HG03571 (cell line): Measurements from ENCODE around the gene TDRKH.
"Not testable (repeated sequence)": the region's sequence is repeated elsewhere in the genome, so short reads cannot be mapped to it uniquely, and the experiment has no call there.

ENCODE experiments used
- ATAC-seq: cut with Tn5 transposase; IDR thresholded peaks from one replicate; pipeline ENCODE4 v1.9.1; 2021; ENCODE audit not compliant: unreplicated experiment

The TDRKH gene

DNA sequence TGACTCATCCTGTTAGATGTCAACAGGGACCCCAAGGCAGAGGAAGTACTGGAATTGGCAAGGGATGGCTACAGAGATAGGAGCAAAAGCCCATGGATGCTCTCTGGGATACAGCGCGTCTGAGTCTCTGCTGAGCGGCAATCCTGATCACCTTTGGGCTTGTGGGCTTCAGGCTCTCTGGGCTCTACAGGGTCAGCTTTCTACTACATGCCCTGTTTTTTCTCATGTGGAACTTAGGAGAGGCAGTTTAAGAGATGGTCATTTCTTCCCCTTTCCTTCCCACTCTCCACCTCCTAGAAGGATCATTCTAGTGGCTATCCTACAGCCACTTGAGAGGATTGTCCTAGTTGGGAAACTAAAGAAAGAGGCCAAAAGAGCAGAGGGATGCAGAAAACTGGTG is 13.6 kb upstream of the TDRKH start:
- no peak for ATAC-seq

DNA sequence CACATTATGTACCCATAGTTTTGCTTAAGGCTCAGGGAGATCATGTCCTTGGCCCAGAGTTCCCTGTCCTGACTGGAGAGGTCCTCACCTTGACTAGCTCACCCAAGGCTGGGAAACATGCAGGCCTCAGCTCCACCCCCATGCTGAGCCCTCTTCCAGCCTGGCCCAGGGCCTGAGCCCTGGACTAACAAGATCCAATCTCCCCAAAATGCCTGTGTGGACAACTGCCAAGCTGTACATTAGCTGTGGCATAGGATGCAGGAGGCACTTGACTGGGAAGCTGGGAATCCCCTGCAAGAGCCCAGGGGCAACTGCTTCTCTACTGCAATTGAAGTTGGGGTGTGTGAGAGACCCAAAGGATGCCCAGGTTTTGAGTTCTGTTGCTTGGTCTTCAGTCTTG is 12.9 kb upstream of the TDRKH start:
- ATAC-seq, result no peak

DNA sequence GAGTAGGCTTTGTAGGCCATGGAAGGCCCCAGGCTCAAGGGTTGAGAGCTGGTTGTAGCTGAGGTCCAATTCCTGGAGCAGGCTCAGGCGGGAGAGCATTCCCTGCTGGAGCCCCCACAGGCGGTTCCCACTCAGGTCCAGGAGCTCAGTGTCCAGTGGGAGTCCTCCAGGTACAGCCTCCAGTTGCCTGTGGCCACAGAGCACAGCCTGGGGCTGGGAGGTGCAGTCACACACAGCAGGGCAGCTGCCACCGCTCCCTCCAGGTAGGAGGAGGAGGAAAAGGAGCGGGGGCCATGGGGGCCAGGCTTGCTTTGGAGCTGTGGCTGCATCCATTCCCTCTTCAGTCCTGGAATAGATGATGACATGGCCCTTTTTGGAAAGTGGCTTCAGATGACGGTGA is 12.1 kb upstream of the TDRKH start:
- no peak for ATAC-seq

DNA sequence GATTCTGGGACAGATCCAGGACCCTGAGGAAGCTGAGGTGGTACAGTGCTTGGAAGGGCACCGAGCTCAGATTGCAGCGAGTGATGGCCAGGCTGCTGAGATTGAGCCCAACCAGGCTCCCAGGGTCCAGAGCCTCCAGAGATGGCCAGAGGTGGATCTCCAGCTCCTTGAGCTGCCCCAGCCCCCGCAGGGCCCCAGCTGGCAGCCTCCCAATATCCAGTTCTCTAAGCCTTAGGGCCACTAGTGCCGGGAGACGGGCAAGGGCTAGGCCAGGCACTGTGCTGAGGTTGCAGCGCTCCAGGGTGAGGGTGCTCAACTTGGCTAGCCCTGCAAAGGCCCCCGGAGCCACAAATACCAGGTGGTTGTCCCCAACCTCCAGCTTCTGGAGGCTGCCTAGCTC is 11.5 kb upstream of the TDRKH start:
- no peak for ATAC-seq

DNA sequence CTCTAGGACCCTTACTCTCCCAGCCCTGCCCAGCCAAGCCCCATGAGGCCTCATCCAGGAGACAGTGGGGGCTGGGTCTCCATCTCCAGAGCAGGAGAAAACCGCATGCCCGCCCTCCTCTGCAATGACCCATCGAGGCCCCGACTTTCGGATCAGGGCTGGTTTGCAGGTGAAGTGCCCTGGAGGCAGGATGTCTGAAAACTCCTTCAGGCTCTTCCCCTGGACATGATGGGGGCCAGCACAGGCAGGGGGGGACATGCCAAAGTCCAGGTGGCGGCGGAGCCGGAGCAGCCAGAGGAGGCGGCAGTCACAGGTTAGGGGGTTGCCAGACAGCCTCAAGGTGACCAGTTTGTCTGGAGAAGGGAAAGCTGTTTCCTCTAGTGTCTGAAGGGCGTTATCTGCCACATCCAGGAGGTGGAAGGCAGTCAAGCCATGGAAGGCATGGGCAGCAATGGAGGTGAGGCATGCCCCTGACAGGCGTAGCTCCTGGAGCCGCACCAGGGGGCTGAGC is 11.1 kb upstream of the TDRKH start:
- ATAC-seq, result no peak

DNA sequence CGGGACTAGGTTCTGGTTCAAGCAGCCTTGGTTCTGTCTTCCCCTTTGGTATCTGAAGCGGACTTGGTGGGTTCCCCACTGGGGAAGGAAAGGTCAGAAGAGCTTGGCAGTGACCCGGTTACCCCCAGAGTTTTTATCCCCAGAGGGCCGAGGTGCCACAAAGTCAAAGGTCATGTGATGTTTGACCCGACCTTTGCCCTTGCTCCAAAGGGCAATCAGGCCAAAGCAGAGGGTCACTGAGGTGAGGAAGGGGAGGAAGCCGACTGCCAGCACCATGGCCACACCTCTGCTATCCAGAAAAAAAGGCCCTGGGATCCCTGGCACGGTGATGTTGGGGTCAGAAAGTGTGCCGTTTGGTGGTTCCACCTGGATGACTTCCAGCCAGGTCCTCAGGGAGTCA is 10.5 kb upstream of the TDRKH start:
- ATAC-seq, result no peak

DNA sequence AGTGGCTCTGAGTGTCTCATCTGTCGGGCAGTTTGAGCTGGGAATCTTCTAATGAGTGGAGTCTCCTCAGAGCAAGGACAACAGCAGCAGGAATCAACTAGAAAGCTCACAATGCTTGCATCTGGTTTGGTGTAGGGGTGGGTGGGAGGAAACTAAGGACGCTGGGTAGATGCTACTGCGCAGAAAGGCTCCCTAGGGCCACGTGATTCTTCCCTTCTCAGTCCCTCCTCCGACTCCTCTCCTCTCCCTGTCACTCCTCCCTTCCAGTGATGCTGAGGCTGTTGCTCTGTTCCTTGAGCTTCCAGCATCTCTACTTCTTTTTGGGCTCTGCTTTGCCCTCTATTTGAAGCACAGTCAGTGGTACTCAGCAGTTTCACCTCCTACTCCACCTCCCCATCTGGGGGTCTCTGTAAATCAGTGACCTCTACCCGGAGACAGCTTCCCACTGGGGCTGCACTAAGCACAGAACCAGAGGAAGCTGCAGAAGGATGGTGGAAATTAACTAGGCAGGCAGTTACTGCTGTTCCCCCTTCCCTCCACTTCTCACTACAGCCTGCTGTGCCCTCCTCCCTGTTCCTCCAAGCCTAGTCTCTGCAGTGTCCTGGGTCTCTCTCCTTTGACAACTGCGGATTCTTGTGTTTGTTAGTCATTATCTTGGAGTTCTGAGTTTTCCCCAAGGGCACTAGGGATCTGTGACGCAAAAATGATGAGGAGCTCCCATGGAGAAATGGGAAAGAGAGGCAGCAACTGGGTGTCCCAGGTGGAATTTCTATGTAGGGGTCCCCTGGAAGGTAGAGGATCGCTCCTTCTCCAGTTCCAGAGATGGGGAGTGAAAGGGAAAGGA is 9.1 kb upstream of the TDRKH start:
- ATAC-seq, result no peak

DNA sequence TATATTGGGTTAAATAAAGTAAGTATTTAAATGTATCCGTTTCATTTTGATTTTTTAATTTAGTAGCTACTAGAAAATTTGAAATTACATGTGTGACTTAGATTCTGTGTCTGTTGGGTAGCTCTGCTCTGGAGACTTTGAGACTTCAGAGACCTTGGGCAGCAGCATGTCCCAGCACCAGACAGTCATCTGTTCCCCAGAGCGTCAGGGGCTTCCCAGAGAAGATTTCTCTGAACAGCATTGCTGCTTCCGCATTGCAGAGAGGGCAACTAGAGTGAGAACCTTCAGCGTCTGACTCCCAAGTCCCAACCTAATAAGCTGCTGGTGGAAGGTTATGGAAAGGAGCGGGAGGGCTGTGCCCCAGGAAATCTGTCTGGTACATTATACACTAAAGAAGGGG is 8.3 kb upstream of the TDRKH start:
- no peak for ATAC-seq

DNA sequence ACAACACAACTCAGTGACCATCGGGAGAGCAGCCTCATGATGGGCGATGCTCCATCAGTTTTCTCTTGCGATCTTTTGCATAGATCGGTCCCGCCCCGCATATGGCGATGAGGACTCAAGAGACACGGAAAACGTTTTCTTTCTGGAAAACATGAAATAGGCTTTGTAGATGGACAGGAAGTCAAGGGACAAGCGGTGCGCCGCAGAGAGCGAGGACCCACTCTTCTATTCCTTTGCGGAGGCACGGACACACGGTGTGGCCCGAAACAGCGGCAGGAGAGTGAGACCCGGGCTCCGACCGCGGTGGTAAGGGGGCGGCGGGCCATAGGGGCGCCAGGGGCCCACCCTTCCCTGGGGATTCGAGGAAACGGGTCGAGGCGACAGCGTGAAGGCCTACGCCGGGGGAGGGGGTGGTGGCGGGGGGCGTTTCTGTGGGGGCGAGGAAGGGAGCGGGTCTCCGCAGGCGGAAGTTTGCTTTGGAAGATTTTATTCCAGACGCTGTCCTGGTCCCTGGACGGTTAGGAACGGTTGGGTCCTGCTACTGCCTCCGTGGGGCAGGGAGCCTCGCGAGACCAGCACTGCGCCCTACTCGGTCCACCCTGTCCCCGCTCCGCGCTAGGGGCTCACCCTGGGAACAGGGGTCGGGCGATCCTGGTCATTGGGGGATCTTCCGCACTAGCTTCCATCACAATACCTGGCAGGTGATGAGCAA is 796 bp upstream of the TDRKH start:
- no peak for ATAC-seq

DNA sequence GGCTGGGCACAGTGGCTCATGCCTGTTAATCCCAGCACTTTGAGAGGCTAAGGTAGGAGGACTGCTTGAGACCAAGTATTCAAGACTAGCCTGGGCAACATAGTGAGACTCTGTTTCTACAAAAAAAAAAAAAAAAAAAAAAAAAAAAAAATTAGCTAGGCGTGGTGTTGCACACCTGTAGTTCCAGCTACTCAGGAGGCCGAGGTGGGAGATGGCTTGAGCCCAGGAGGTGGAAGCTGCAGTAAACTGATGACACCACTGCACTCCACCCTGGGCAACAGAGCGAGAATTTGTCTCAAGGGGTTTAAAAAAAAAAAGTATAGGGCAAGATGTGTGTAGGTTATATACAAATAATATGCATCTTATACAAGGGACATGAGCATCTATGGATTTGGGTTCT is 2.6 kb downstream of the TDRKH start:
- ATAC-seq, result no peak

DNA sequence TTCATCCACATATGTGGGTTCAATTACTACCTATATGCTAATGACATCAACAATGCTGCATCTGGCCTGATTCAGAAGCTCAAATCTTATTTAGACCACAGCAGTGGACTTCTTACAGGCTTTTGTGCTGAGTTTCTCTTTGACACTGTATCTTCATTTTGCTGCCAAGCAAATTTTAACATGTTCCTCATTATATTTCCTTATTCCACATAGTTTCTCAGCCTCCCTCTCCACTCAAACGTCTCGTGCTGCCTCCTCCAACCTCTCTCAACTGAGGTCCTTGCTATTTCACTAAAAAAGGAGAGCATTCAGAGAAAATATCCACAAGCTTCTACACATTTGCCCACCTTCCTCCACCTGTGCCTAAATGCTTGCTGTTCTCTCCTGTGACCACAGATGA is 6.5 kb downstream of the TDRKH start:
- no peak for ATAC-seq

DNA sequence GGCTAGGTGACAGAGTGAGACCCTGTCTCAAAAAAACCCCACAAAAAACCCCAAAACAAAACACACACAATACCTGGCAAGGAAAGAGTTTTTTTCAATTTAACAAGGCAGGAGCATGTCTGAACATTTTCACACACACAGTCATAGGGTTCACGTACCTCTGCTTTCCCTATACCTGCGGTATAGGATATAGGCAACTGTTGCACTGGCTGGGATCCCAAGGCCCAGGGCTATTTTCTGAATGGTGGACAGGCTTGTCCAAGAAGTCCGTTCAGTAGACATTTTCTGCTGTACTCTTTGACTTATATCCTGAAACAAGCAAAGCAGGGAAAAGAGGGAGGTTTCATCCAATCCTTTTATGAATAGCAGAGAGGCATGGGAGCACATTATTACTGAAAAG is 7.6 kb downstream of the TDRKH start:
- no peak for ATAC-seq

DNA sequence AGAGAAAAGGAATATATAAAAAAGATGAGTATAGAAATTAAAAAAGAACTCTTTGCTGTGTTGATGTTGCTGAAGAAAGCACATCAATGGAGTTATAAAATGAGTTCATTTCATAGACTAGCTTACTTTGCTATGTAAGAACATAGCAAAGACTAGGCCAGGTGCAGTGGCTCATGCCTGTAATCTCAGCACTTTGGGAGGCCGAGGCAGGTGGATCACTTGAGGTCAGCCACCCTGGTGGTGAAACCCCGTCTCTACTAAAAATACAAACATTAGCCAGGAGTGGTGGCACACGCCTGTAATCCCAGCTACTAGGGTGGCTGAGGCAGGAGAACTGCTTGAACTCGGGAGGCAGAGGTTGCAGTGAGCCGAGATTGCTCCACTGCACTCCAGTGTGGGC is 8.3 kb downstream of the TDRKH start:
- ATAC-seq, result not testable (repeated sequence)

DNA sequence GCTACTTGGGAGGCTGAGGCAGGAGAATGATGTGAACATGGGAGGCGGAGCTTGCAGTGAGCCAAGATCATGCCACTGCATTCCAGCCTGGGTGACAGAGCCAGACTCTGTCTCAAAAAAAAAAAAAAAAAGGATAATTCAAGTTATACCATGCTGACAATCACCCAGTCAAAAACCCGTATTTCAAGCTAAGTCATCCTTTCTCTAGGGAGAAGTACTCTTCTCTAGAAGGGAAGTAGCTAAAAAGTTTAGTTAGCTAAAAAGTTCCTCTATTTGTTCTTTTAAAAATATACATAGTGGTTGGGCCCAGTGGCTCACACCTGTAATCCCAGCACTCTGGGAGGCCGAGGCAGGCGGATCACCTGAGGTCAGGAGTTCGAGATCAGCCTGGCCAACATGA is 9.6 kb downstream of the TDRKH start:
- not testable (repeated sequence) for ATAC-seq

DNA sequence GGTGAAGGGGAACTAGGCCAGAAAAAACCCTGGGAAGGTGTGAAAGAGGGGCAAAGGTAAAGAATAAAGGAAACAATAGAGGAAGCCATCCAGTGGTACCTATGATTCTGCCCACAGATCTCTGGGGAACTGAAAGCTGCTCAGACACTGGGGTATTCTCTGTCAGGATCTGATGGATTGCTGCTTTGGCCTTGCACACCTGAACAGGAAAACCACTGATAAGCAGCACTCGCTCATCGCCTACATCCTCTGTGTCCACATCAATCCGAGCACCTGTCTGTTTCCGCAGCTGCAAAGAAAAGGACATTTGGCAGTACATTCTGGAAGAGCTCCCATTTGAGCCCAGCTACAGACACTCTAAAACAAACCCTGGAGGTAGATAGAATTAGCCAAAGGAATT is 10.4 kb downstream of the TDRKH start:
- ATAC-seq, result no peak

DNA sequence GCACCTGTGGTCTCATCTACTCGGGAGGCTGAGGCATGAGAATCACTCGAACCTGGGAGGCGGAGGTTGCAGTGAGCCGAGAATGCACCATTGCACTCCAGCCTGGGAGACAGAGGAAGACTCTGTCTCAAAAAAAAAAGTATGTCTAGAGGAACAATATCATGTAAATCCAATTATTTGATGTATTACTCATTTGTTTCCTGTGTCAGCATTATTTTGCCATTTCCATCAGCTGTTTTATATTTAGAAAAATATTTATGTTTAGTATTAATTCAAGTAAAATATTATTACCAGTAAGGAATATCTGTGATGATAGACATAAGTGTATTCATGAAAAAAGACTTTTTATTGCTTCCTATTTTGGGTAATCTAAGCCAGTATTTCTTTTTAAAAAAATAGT is 13.0 kb downstream of the TDRKH start:
- ATAC-seq, result no peak

DNA sequence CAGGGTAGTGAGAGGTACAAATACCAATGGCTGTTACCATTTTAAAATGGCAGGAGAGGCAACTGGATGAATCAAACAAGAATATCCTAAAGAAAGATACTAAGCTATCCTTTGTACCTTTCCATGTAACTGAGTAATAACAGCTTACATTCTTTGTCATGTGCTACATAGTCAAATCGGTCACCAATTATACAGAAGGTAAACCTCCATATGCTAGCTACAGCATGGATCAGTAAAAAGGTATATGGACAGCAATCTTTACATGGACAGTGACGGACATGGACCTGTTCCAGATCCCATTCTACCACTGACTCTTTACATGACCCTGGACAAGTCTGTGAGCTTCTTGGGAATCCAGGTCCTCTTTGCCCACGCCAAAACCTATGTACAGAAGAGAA is 13.6 kb downstream of the TDRKH start:
- no peak for ATAC-seq

DNA sequence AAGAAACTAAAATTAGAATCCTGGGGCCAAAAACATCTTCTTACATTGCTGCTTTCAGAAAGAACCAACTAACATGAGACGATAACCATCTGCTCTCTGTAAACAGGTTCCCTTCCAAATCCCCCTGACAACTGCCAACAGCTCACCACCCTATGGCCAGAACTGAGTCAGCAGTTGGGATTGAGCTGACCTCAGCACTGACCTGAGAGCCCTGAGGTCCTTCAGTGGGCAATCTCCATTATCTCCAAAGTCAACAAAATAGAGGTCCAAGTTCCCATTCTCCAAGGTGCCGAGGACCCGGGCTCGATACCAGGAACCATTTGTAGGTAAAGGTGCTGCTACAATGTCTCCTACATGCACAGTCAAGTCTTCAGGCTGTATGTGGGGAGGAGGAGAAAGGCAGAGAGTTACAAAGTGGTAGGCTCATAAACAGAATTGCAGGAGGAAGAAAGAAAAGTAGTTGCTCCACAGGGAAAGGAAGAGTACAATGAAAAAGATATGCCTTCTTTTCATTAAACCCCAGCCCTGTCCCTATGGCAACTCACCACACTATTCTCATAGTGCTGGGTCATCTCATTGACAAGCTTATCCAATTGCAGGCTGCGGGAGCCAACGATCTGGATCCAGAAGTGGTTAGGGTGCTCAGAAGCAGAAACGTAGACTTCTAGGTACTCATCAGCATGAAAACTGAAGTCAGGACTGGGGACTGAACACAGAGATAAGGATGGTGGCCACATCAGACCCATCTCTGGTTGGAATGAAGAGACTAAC is 14.2 kb downstream of the TDRKH start:
- no peak for ATAC-seq

DNA sequence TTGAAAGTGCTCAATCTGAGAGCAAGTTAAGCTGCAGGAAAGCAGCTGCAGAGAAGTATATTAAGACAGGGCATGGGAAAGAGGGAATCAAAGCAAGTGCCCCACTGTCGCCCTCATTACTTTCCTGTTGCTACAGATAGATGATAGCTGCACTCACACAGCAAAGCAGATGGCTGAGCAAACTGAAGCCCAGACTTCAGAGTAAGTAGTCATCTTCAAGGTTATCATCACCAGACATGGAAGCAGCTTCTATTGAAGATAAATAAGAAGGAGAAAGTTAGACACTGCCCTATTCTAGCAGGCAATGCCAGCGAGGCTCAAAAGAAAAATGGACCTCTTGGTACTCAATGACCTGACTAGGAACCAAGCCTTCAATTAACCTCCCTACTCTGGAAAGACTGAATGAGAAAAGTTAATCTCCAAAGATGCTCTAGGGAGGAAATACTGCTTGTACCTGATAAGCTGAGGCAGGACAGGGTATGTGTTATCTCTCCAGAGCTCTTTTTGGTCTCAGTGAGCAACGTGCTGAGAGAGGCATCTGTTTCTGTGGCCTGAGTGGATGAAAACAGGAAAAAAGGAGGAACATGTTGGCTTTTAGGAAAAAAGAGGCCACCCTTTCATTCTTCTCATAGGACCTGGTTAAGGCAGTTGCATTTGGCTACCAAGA is 15.9 kb downstream of the TDRKH start:
- no peak for ATAC-seq

DNA sequence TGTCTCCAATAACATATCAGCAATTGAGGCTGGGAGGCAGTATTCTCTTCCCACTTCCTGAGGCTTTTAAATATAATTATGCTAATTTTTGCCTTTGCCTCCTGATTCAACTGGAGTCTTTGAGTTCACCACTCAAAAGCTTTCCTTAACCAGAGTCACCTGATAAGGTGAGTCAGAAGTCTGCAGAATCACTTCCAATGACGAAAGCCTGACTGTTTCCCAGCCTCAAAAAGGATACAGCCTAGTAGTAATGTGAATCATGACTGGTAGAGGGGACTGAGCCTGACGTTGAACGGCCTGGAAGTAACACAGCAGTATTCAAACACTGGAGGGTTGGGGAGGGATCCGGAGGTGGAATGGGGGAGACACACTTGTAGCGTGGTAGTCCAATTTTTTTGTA is 16.6 kb downstream of the TDRKH start:
- ATAC-seq, result no peak

DNA sequence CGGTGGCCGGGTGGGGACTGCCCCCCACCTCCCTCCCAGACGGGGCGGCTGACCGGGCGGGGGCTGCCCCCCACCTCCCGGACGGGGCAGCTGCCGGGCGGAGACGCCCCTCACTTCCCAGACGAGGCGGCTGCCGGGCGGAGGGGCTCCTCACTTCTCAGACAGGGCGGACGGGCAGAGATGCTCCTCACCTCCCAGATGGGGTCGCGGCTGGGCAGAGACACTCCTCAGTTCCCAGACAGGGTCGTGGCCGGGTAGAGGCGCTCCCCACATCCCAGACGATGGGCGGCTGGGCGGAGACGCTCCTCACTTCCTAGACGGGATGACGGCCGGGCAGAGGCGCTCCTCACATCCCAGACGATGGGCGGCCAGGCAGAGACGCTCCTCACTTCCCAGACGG is 21.0 kb downstream of the TDRKH start:
- not testable (repeated sequence) for ATAC-seq
